HCT116 (cell line): Measurements from ENCODE around the gene ESF1. TPM values are rescaled to one million over a fixed set of nuclear protein-coding genes. Genes with fewer than 3 reads are reported as not detected.

ENCODE experiments used
- ATAC-seq: fragments of 200-7000 bp; cut with Tn5 transposase; 2 replicates; pipeline ENCODE4 v1.9.1; 2020; ENCODE audit warnings: mild to moderate bottlenecking, moderate library complexity
- BruUV-seq: library from RNA; stranded (reverse); fragments of 400-500 nt; replicated peaks from 2 replicates; lab custom pipeline; 2021; lab: Mats Ljungman, UMichigan
- CTCF ChIA-PET: fragments of 300-600 bp; sonication (Branson Sonifier 250); formaldehyde crosslinking; loops from one replicate; lab custom pipeline; 2021; ENCODE audit warnings: antibody characterized with exemption; lab: Charles Lee
- POLR2A ChIA-PET: fragments of 300-600, 350-600 bp; sonication (Branson Sonifier 250); formaldehyde crosslinking; loops from one replicate; lab custom pipeline; 2021; ENCODE audit warnings: antibody characterized with exemption; lab: Charles Lee
- RAD21 ChIA-PET, 2 experiments: fragments of 300-600 bp; sonication (Branson Sonifier 250); formaldehyde crosslinking; loops; one replicate each; lab custom pipeline; 2023; ENCODE audit warnings: low total read pairs in 2 of 2; ENCODE audit not compliant: uncharacterized antibody in 2 of 2, unreplicated experiment in 2 of 2, low non-redundant PET in 1 of 2; lab: Charles Lee
- DNase-seq: peaks from one replicate; pipeline ENCODE4 v3.0.0-alpha.2; 2010; ENCODE audit warnings: low read depth, low spot score
- H2AFZ ChIP-seq: fragments of 200-600 bp; shearing (Covaris generic), sonication (generic); 2 replicates; pipeline ENCODE4 v1.6.1; 2017; ENCODE audit warnings: low read depth, mixed run types, mixed read lengths, antibody characterized with exemption, low read length; ENCODE audit not compliant: poor library complexity, severe bottlenecking
- H3K27ac ChIP-seq: 2 replicates; pipeline ENCODE4 v1.5.1; 2012; ENCODE audit warnings: low read depth, low read length
- H3K27me3 ChIP-seq: fragments of 200-600 bp; sonication (generic); 2 replicates; pipeline ENCODE4 v1.6.1; 2016; ENCODE audit warnings: mixed run types, low read length, mixed read lengths; ENCODE audit not compliant: insufficient read depth
- H3K36me3 ChIP-seq, 2 experiments: fragments of 200-500 bp in 1 of 2; fragments of 200-600 bp in 1 of 2; sonication (Bioruptor generic) in 1 of 2; sonication (generic) in 1 of 2; 2 replicates each; pipeline versions ENCODE4 v1.5.1 to v1.6.1; 2014 to 2016; ENCODE audit warnings: low read length in 2 of 2, inconsistent platforms in 1 of 2, mixed read lengths in 1 of 2, mixed run types in 1 of 2; ENCODE audit not compliant: insufficient read depth in 2 of 2, control insufficient read depth in 1 of 2
- H3K4me1 ChIP-seq, 2 experiments: fragments of 200-600 bp in 1 of 2; sonication (generic) in 1 of 2; 2 replicates each; pipeline versions ENCODE4 v1.5.1 to v1.6.1; 2012 to 2017; ENCODE audit warnings: low read length in 2 of 2, inconsistent platforms in 1 of 2, mild to moderate bottlenecking in 1 of 2, mixed read lengths in 1 of 2, mixed run types in 1 of 2, moderate library complexity in 1 of 2; ENCODE audit not compliant: insufficient read depth in 2 of 2, control insufficient read depth in 1 of 2
- H3K4me2 ChIP-seq: fragments of 200-600 bp; sonication (generic); 2 replicates; pipeline ENCODE4 v1.6.1; 2017; ENCODE audit warnings: mixed run types, low read length, mixed read lengths
- H3K4me3 ChIP-seq, 2 experiments: fragments of 200-600 bp in 1 of 2; sonication (generic) in 1 of 2; replicated peaks in 1 of 2; 2 replicates each; pipeline ENCODE4 v1.5.1; 2011 to 2016; ENCODE audit warnings: low read length in 2 of 2, control low read depth in 1 of 2, low read depth in 1 of 2, mild to moderate bottlenecking in 1 of 2, mixed read lengths in 1 of 2, mixed run types in 1 of 2
- H3K79me2 ChIP-seq: fragments of 200-600 bp; sonication (generic); 2 replicates; pipeline ENCODE4 v1.6.1; 2017; ENCODE audit warnings: mild to moderate bottlenecking, mixed run types, low read length, moderate library complexity, mixed read lengths; ENCODE audit not compliant: insufficient read depth
- H3K9ac ChIP-seq: fragments of 200-600 bp; sonication (generic); 2 replicates; pipeline ENCODE4 v1.6.1; 2016; ENCODE audit warnings: low read length, mixed read lengths
- H3K9me2 ChIP-seq: fragments of 200-600 bp; sonication (generic), shearing (Covaris generic); 2 replicates; pipeline ENCODE4 v1.6.1; 2017; ENCODE audit warnings: mixed run types, mild to moderate bottlenecking, moderate library complexity; ENCODE audit not compliant: insufficient read depth
- H3K9me3 ChIP-seq, 2 experiments: fragments of 200-500 bp in 1 of 2; fragments of 200-600 bp in 1 of 2; sonication (Bioruptor generic) in 1 of 2; sonication (generic) in 1 of 2; 2 replicates each; pipeline ENCODE4 v1.6.1; 2014 to 2017; ENCODE audit warnings: low read length in 2 of 2, mixed read lengths in 2 of 2, inconsistent platforms in 1 of 2, low read depth in 1 of 2, mild to moderate bottlenecking in 1 of 2, mixed run types in 1 of 2, moderate library complexity in 1 of 2; ENCODE audit not compliant: control insufficient read depth in 1 of 2, insufficient read depth in 1 of 2
- H4K20me1 ChIP-seq: fragments of 200-600 bp; sonication (generic), shearing (Covaris generic); 2 replicates; pipeline ENCODE4 v1.6.1; 2017; ENCODE audit warnings: mixed run types, mild to moderate bottlenecking, moderate library complexity; ENCODE audit not compliant: insufficient read depth
- CBX3 ChIP-seq: IDR thresholded peaks from 2 replicates; pipeline ENCODE4 v1.6.1; 2012; ENCODE audit warnings: low read depth
- CTCF ChIP-seq, 3 experiments: fragments of 200-600 bp in 1 of 3; sonication (generic) in 1 of 3; IDR thresholded peaks in 2 of 3; conservative IDR thresholded peaks in 1 of 3; 2 replicates each; pipeline ENCODE4 v1.5.1; 2012 to 2017; ENCODE audit warnings: low read depth in 2 of 3, low read length in 2 of 3, antibody characterized with exemption in 1 of 3, borderline replicate concordance in 1 of 3, control low read depth in 1 of 3, mild to moderate bottlenecking in 1 of 3, mixed read lengths in 1 of 3, mixed run types in 1 of 3, moderate library complexity in 1 of 3; ENCODE audit not compliant: insufficient read depth in 1 of 3
- EGR1 ChIP-seq: IDR thresholded peaks from 2 replicates; pipeline ENCODE4 v1.6.1; 2012; ENCODE audit warnings: low read depth
- POLR2A ChIP-seq: IDR thresholded peaks from 2 replicates; pipeline ENCODE4 v1.7.0; 2011; ENCODE audit warnings: borderline replicate concordance; ENCODE audit not compliant: insufficient read depth, insufficient read length; ENCODE audit errors: extremely low read depth
- POLR2AphosphoS5 ChIP-seq: IDR thresholded peaks from 2 replicates; pipeline ENCODE4 v1.6.1; 2011; ENCODE audit warnings: mild to moderate bottlenecking, low read depth, low read length, moderate library complexity
- SIN3A ChIP-seq: IDR thresholded peaks from 2 replicates; pipeline ENCODE4 v1.6.1; 2012; ENCODE audit warnings: low read depth
- SP1 ChIP-seq: IDR thresholded peaks from 2 replicates; pipeline ENCODE4 v1.6.1; 2012; ENCODE audit warnings: low read depth
- YY1 ChIP-seq: IDR thresholded peaks from 2 replicates; pipeline ENCODE4 v1.6.1; 2011; ENCODE audit warnings: low read length, low read depth, moderate library complexity, mild to moderate bottlenecking; ENCODE audit not compliant: insufficient replicate concordance; ENCODE audit errors: extremely low read depth
- intact Hi-C: fragments of 100-400 bp; cut with micrococcal nuclease; formaldehyde crosslinking; loops from 2 replicates; pipeline ENCODE4 v1.10.0; 2022
- total RNA-seq: library from RNA; stranded (reverse); gene quantifications from one replicate; pipeline ENCODE4 v1.2.1, GENCODE V29; 2021; ENCODE audit not compliant: unreplicated experiment

Gene ESF1
- total RNA-seq, 1 experiment from 2014 or later = 25.4 TPM

- H3K36me3 ChIP-seq = peaks cover 7 to 13% of the 10 kb centered on the region in 2 experiments; a peak in 3 of 4 replicates
- no peaks in the 10 kb centered on the region for H3K4me1 ChIP-seq
- ChIA-PET RAD21 (no interaction called here), CTCF (no interaction called here), POLR2A (no interaction called here)
- H3K27ac ChIP-seq = no peak overlapping the region
- no peak for TF ChIP-seq EGR1
- TF ChIP-seq SIN3A = no peak
- TF ChIP-seq POLR2A = no peak
- no peak for TF ChIP-seq POLR2AphosphoS5
- TF ChIP-seq SP1 = no peak
- no peak for TF ChIP-seq YY1
- no peak for TF ChIP-seq CTCF (IDR thresholded peaks at IDR 0.05 in 2 of 3, conservative IDR thresholded peaks at IDR 0.05 in 1 of 3; ENCODE audit: borderline replicate concordance in 1 of 3, insufficient read depth in 1 of 3, low read depth in 2 of 3, low read length in 2 of 3)
- no peak for TF ChIP-seq CBX3
- H3K79me2 ChIP-seq = no peaks in the 10 kb centered on the region
- H2AFZ ChIP-seq = no peak overlapping the region
- H3K9me2 ChIP-seq = no peaks in the 10 kb centered on the region
- intact Hi-C loops = no loop called here
- no peak overlapping the region for H3K9ac ChIP-seq
- H3K9me3 ChIP-seq = no peaks in the 10 kb centered on the region
- peaks cover 1% of the 10 kb centered on the region; the same call in 1 of the 2 replicates for H4K20me1 ChIP-seq
- no peaks in the 10 kb centered on the region; the same call in 1 of the 2 replicates for H3K27me3 ChIP-seq
- DNase-seq (no peak), ATAC-seq (no peak)
- no peak overlapping the region for H3K4me2 ChIP-seq
- BruUV-seq = no TSS peak
- no peak overlapping the region for H3K4me3 ChIP-seq
Measured at GRCh38 chr20:13821876-13822275, 37.2 kb upstream of the ESF1 start.
